22Rv1 (cell line): ENCODE data around the gene IPO5.

Source experiments
- CTCF ChIP-seq: fragments of 450-650 bp; IDR thresholded peaks from 2 replicates; pipeline ENCODE4 v1.5.1; 2017; ENCODE audit warnings: mild to moderate bottlenecking
- ZFX ChIP-seq: fragments of 450-650 bp; IDR thresholded peaks from 2 replicates; pipeline ENCODE4 v1.6.1; 2017; ENCODE audit warnings: antibody characterized with exemption, borderline replicate concordance

GRCh38 chr13:97982286-97982685 lies 28.8 kb downstream of the IPO5 start:
- no peak for TF ChIP-seq CTCF
- TF ChIP-seq ZFX, result no peak
